HG03520 (cell line): ENCODE results near the gene TFR2.

Source experiments
- ATAC-seq: cut with Tn5 transposase; IDR thresholded peaks from one replicate; pipeline ENCODE4 v1.9.1; 2021; ENCODE audit warnings: mild to moderate bottlenecking, moderate library complexity; ENCODE audit not compliant: unreplicated experiment

Gene TFR2

DNA sequence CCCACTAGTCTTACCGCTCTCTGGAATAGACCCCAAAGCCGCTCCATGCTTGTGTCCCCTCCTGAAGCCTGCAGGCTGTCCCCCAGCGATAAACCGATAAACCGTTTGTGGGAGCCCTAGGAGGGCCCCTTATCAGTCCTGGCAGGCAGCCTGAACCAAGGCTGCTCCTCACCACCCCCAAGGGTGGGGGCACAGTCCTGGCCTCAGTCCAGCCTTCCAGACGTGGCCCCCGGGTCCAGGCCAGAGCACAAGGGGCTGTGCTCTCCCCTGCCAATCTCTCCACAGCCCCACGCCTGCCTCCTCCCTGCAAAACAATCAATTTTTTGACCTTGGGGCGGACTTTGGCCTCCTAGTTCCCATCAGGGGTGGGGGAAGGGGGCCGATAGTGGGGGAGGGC is at the start of gene TFR2:
TSS of gene TFR2 (minus strand) at position 90 of the 397 bp plus-strand sequence. CDS start at position 47, 43 bp downstream.
- ATAC-seq, result no peak

DNA sequence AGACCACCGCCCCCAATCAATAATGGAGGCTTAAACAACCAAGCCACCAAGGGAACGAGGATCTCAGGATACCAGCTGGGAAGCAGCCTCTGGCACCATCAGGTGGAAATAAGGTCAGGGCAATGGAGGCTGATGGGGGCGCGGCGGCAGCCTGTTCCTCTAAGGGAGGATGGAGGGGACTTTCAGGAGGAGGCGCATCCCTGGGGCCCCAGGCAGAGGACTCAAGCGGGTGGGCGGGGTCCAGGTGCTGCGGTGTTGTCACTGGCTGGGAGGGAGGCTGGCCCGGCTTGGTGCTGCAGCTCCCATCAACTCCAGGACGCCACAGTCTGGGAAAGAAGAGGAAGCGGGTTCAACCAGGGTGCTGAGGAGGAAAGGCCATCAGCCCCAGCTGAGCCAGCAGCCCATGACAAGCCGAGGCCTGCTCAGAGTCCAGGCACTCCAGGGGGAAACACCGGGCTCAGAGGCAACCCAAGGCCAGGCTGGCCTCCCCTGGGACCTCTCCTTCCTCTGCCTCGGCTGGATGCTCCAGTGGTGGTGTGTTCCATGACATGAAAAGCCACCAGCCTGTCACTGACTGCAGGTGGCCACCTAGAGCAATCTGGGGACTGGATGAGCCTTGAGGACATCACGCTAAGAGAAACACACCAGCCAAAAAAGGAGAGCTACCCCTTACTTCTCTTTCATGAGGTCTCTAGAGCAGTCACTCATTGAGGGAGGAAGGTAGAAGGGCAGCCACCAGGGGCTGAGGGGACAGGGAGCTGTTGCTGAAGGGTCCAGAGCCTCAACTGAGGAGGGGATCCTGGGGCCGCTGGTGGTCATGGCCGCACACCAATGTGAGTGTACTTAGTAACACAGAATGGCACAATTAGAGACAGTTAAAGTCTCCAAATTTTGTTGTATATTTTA is 48.1 kb upstream of the TFR2 start:
- no peak for ATAC-seq

DNA sequence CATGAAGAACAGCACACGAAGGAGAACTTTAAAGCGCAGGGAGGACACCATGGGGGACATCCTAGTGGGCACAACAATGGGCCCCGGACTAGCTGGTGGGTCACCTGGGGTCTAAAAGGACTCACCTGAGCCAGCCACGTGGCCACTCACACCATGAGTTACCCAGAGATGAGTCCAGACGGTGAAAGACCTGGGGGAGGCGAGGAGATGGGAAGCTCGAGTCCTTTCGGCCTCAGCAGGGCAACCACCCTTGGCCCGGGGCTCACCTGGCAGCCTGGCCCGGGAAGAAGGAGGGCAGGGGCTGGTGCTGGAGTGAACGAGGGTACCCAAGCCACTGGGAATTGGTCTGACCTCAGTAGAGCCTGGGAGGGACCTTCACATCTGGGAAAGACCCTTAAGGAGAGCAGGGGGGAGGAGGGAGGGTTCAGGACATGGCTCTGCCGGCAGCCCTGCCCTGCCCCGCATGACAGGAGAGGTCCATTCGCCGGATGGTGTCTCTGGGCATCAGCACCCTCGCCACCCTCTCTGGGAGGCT is 47.0 kb upstream of the TFR2 start:
- no peak for ATAC-seq

- ATAC-seq, result no peak
Observed at GRCh38 chr7:100687751-100688300, 46.5 kb upstream of the TFR2 start.

DNA sequence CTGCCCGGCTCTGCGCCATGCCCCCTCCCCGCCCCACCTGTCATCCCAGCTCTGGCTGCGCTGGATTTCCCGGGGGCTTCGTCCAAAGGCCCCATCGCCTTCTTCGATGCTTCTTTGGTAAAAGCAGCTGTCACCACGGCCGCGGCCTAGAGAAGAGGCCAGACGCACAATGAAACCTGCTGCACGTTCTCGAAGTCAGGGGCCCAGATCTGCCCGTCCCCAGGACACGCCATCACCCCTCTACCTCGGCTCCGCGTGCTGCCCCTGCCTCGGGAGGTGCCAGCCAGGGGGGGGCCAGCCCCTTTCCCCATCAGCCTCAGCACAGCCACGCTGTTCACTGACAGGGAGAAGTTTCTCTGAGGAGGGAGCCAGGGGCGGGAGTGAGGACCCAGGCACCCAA is 45.9 kb upstream of the TFR2 start:
- ATAC-seq, result no peak

- no peak for ATAC-seq
Observed at GRCh38 chr7:100686822-100687211, 45.5 kb upstream of the TFR2 start.

GRCh38 chr7:100686201-100686821 is 45.0 kb upstream of the TFR2 start:
- no peak for ATAC-seq

DNA sequence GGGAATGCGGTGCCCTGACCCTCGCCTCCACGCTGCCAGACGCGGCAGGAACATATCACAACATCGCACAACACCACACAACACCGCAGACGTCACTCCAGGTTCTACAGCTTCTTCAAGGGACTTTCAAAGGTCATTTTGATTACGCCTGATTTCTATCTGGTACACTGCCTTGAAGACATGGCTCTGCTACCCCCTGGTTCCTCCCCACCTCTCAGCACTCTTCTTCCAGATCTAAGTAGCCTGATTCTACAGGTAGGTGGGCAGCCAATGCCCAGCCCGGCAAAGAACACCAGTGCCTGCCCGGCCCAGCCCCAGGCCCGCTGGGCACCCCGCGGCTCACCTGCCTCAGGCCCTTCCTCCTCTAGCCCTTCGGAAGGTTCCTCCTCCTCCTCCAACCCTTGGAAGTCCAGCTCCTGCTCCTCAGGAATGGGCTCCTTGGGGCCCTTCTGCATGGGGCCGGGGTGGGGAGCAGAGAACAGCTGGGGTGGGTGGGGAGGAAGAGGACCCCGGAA is 44.3 kb upstream of the TFR2 start:
- ATAC-seq, result no peak

GRCh38 chr7:100685049-100685605 is 43.8 kb upstream of the TFR2 start:
- ATAC-seq, result no peak

DNA sequence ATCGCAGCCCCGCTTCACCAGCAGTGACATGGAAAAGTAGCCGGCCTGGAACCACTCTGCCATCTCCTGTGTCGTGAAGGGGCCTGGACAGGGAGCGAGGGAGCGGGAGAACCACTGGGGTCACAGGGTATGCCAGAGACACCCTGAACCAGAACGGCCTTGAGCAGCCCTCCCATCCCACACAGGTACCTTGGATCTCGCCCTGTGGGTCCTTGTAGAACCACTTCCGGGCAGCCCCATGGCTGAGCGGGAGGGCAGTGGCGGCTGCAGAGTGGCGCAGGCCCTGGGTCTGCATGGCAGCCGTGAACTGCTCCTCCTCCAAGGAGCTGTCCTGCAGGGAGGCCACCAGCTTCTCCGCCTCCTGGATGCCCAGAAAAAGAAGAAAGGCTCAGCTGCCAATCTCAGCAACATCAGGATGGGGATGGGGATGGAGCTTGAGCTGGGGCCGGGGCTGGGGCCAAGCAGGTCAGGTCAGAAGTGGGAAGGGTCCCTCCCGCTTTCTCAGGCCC is 43.2 kb upstream of the TFR2 start:
- no peak for ATAC-seq

GRCh38 chr7:100683659-100684533 is 42.5 kb upstream of the TFR2 start:
- no peak for ATAC-seq

GRCh38 chr7:100682991-100683658 is 41.8 kb upstream of the TFR2 start:
- no peak for ATAC-seq

DNA sequence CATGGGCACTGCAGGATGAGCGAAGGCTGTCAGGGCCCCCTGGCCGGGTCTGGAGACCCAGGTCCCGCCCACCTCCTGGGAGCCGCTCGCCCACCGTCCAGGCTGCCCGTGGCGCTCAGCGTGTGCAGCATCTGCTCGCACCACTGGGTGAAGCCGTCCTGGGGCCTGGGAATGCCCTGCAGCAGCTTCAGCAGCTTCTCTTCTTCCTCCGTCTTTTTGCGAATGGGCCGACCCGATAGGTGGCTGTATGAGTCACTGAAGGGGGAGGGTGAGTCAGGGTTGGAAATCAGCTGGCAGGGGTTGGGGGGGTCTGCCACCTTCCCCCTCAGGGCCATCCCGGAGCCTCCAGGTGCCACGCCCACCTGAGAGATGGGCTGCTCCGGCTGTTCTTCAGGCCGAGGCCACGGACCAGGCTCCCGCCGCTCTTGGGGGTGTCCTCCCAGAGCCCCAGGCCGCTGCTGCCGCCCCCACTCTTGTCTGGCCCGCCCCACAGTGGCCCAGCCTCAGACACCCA is 40.9 kb upstream of the TFR2 start:
- ATAC-seq, result no peak

DNA sequence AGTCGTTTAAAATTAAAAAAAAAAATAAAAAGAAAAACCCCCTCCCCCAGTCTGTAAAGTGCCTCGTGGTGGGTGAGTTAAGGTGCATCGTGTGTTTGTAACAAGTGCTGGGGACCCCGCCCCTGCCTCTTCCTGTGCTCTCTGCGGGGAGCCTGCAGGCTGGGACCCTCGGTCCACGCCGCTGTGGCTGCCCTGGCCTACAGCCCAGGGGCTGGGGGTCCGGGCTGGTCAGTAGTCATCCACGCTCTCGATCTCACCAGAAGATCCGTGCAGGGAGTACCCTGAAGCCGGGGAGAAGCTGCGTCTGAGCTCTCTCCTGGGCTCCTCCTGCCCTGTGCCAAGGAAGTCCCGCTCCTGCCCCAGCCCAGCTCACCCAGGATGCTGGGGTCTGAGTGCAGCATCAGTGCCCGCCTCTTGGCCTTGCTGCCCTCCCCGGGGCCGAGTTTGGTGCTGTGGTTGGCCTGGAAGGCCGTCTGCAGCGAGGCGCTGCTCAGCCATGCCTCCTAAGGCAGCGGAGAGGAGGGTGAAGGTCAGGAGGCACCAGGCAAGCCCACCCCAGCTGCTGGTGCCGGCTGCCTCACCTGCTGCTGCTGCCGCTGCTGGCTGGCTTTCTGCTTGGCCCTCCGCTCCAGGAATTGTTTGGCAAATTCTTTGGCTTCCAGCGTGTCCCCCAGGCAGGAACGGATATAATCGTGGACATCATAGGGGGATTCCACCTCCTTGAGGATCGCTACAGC is 40.3 kb upstream of the TFR2 start:
- ATAC-seq, result no peak

DNA sequence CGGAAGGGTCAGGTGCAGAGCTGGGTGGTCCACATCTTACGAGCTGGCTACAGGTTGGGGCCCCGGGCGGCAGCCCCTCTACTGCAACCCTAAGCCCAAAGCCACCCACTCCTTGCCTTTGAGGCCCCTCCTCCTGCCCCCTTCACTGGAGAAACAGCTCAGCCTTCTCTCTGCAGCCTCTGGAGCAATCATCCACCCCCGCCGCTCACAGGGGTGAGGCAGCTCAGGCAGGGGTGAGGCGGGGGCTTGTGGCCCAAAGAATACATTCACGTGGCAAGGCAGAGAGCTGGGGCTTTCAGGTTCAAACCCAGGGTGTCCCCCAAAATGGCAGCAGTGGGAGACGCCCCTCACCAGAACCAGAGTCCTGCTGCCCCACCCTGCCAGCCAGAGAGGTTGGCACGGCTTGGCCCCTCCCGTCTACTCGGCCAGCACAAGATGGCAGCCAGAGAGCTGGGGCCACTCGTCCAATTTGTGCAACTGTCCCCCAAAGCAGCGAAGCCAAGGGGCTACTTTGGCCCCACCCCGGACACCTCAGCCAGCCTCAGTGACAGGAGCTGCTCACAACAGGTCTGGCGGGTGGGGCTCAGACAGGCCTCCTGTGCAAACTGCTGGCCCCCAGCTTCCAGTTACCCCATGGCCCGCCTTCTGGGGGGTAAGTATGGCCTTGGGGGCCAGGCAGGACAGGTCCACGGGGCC is 39.4 kb upstream of the TFR2 start:
- ATAC-seq, result no peak

- no peak for ATAC-seq
Observed at GRCh38 chr7:100679927-100680575, 38.7 kb upstream of the TFR2 start.

DNA sequence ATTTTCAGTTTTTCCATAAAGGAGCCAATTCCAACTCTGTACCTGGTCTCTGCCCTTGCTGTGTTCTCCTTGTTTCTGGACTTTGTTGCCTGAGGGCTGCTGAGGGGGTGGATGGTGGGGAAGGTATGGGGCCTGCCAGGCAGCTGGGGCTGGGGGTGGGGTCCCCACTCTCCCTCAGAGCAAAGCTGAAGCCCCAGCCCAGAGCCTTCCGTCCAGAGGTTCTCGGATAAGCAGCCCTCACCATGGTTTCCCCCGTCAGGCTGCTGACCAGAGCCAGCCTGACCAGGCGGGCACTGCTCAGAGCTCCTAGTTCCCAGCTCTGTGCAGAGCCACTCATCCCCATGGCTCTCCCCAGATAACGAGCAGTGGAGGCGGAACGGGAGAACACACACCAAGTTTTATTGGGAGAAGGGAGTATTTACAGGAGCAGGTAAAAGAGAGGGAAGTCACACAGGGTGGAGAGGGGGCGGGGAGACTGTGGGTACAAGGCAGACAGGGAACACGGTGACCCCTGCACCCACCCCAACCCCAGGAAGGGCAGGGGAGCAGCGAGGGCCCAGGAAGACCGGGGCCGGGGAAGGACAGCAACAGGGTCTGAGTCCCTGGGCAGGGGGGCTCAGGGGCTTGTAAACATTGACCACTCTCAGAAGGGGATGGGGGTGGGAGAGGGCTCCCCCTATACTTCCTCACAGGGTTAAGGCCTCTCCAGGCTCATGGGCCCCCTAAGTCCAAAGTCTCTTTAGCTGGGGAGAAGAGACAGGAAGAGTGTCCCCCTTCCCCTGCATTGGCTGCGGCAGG is 38.0 kb upstream of the TFR2 start:
- ATAC-seq, result no peak
